ENCODE data around the gene DNLZ. TPM values are rescaled to one million over a fixed set of nuclear protein-coding genes. Genes with fewer than 3 reads are reported as not detected.

The DNLZ gene
- total and polyA plus RNA-seq, 9 of the 15 experiments (the other 6 are each of a cell fraction or from before 2014, with no cell fraction given), result 0.17 to 44.6 (median 3.4) TPM

GRCh38 chr9:136400038-136400834 lies 36.7 kb upstream of the DNLZ start, which contains the start of gene SNAPC4 (continued):
- TF ChIP-seq CTCF (IDR thresholded peaks at IDR 0.05 in 2 of 3, conservative IDR thresholded peaks at IDR 0.05 in 1 of 3; ENCODE audit: insufficient read depth in 2 of 3, low read depth in 1 of 3, low read length in 3 of 3) (peak; percentile 92 to 94 (median 93)), ZBTB11 (CRISPR knock-in tag; IDR thresholded peaks at IDR 0.05) (peak in 1 of 3 experiments; percentile 87; a peak in 2 of 6 replicates), ZNF436 (CRISPR knock-in tag; IDR thresholded peaks at IDR 0.05) (no peak), TCF7L2 (IDR thresholded peaks at IDR 0.05; ENCODE audit: low read depth, low read length) (0 out of 2 replicates have a peak, but pooled peaks have one; percentile 31), YBX1 (IDR thresholded peaks at IDR 0.05) (no peak), PTBP1 (IDR thresholded peaks at IDR 0.05; ENCODE audit: low read depth, low read length) (no peak), ZNF143 (CRISPR knock-in tag; IDR thresholded peaks at IDR 0.05) (peak; percentile 85), SIN3A (IDR thresholded peaks at IDR 0.05; ENCODE audit: borderline replicate concordance in 2 of 2, control insufficient read depth in 1 of 2, low read depth in 2 of 2, low read length in 2 of 2) (peak; percentile 63 to 76; a peak in 2 of 4 replicates), HMGN3 (IDR thresholded peaks at IDR 0.05; ENCODE audit: borderline replicate concordance, extremely low read depth, insufficient read length, low read depth, low read length) (peak; percentile 82), ZBTB2 (IDR thresholded peaks at IDR 0.05) (no peak), CTBP1 (IDR thresholded peaks at IDR 0.05; ENCODE audit: borderline replicate concordance) (peak; percentile 80; the same call in 1 of the 2 replicates), SIN3B (IDR thresholded peaks at IDR 0.05; ENCODE audit: low read depth) (peak; percentile 84; the same call in 1 of the 2 replicates), KAT8 (IDR thresholded peaks at IDR 0.05; ENCODE audit: low read depth) (no peak), EP400 (IDR thresholded peaks at IDR 0.05) (peak; percentile 57; the same call in 1 of the 2 replicates), MEF2D (tag; conservative IDR thresholded peaks at IDR 0.05; ENCODE audit: low read depth) (no peak), ATF7 (IDR thresholded peaks at IDR 0.05) (peak; percentile 74; the same call in 1 of the 2 replicates), CREB5 (CRISPR knock-in tag; IDR thresholded peaks at IDR 0.05) (no peak), RFX1 (IDR thresholded peaks at IDR 0.05) (peak; percentile 84)

Measured in K562 (cell line).